ENCODE data around the gene ZFYVE1.

Gene ZFYVE1

GRCh38 chr14:72974661-72975060, 52.2 kb downstream of the ZFYVE1 start:
- in situ Hi-C loops (cut with MboI; ENCODE audit: low sequenced_read_pairs, unreplicated experiment) = no loop called here
- no peak for TF ChIP-seq CTCF (IDR thresholded peaks at IDR 0.05; ENCODE audit: borderline replicate concordance, control extremely low read depth, extremely low read depth, insufficient read depth, missing control alignments)
- DNase-seq (ENCODE audit: low spot score) = no peak

GRCh38 chr14:72970824-72971434, 56.0 kb downstream of the ZFYVE1 start:
- DNase-seq (ENCODE audit: low spot score) = no peak
- no peak for TF ChIP-seq CTCF (IDR thresholded peaks at IDR 0.05; ENCODE audit: borderline replicate concordance, control extremely low read depth, extremely low read depth, insufficient read depth, missing control alignments)
- in situ Hi-C loops (cut with MboI; ENCODE audit: low sequenced_read_pairs, unreplicated experiment) = no loop called here

- no peak for TF ChIP-seq CTCF (IDR thresholded peaks at IDR 0.05; ENCODE audit: borderline replicate concordance, control extremely low read depth, extremely low read depth, insufficient read depth, missing control alignments)
- in situ Hi-C loops (cut with MboI; ENCODE audit: low sequenced_read_pairs, unreplicated experiment) = no loop called here
- DNase-seq (ENCODE audit: low spot score) = no peak
Observed at GRCh38 chr14:72970058-72970630, 56.8 kb downstream of the ZFYVE1 start.

GRCh38 chr14:72968316-72968715, 58.6 kb downstream of the ZFYVE1 start:
- TF ChIP-seq CTCF (IDR thresholded peaks at IDR 0.05; ENCODE audit: borderline replicate concordance, control extremely low read depth, extremely low read depth, insufficient read depth, missing control alignments) = no peak
- in situ Hi-C loops (cut with MboI; ENCODE audit: low sequenced_read_pairs, unreplicated experiment) = no loop called here
- no peak for DNase-seq (ENCODE audit: low spot score)

GRCh38 chr14:72966038-72966437, 60.9 kb downstream of the ZFYVE1 start:
- no peak for DNase-seq (ENCODE audit: low spot score)
- no peak for TF ChIP-seq CTCF (IDR thresholded peaks at IDR 0.05; ENCODE audit: borderline replicate concordance, control extremely low read depth, extremely low read depth, insufficient read depth, missing control alignments)
- in situ Hi-C loops (cut with MboI; ENCODE audit: low sequenced_read_pairs, unreplicated experiment) = no loop called here

- no peak for TF ChIP-seq CTCF (IDR thresholded peaks at IDR 0.05; ENCODE audit: borderline replicate concordance, control extremely low read depth, extremely low read depth, insufficient read depth, missing control alignments)
- DNase-seq (ENCODE audit: low spot score) = no peak
- in situ Hi-C loops (cut with MboI; ENCODE audit: low sequenced_read_pairs, unreplicated experiment) = no loop called here
Observed at GRCh38 chr14:72965249-72965648, 61.7 kb downstream of the ZFYVE1 start.
